IMR-90 (cell line): ENCODE results near the gene CLIC3. TPM values are rescaled to one million over a fixed set of nuclear protein-coding genes. Genes with fewer than 3 reads are reported as not detected.

Experiments used
- ATAC-seq: fragments of 200-7000 bp; cut with Tn5 transposase; 2 replicates; pipeline ENCODE4 v1.9.1; 2020; ENCODE audit warnings: low read depth, mild to moderate bottlenecking, moderate library complexity
- BruUV-seq: library from RNA; stranded (reverse); fragments of 400-500 nt; replicated peaks from 2 replicates; lab custom pipeline; 2021; lab: Mats Ljungman, UMichigan
- CTCF ChIA-PET: fragments of 300-600 bp; formaldehyde crosslinking; extraction: SDS; loops from one replicate; lab custom pipeline; 2021; ENCODE audit warnings: antibody characterized with exemption; lab: Yijun Ruan, JAX
- POLR2A ChIA-PET: fragments of 300-600 bp; sonication (Branson Sonifier 250); formaldehyde crosslinking; loops from one replicate; lab custom pipeline; 2022; ENCODE audit warnings: antibody characterized with exemption; ENCODE audit not compliant: unreplicated experiment; lab: Charles Lee
- DNase-seq: peaks from one replicate; pipeline ENCODE4 v3.0.0; 2013
- H2AFZ ChIP-seq: replicated peaks from 2 replicates; pipeline ENCODE3; 2013; ENCODE audit warnings: low read length, mild to moderate bottlenecking; ENCODE audit not compliant: poor library complexity
- H2AK5ac ChIP-seq: 2 replicates; pipeline ENCODE4 v1.6.1; 2013; ENCODE audit warnings: low read depth, low read length, inconsistent platforms
- H2AK9ac ChIP-seq: replicated peaks from 2 replicates; pipeline ENCODE3; 2013; ENCODE audit warnings: mild to moderate bottlenecking, low read depth, low read length, moderate library complexity; ENCODE audit not compliant: poor library complexity
- H2BK120ac ChIP-seq: 2 replicates; pipeline ENCODE4 v1.6.1; 2013; ENCODE audit warnings: low read depth, low read length, inconsistent platforms
- H2BK15ac ChIP-seq: 3 replicates; pipeline ENCODE4 v1.6.1; 2013; ENCODE audit warnings: low read depth, low read length, inconsistent platforms
- H2BK20ac ChIP-seq: 2 replicates; pipeline ENCODE4 v1.6.1; 2013; ENCODE audit warnings: low read depth, mild to moderate bottlenecking, inconsistent platforms, low read length, moderate library complexity
- H2BK5ac ChIP-seq: 2 replicates; pipeline ENCODE4 v1.6.1; 2013; ENCODE audit warnings: mild to moderate bottlenecking, low read depth, low read length, inconsistent platforms; ENCODE audit not compliant: poor library complexity, severe bottlenecking
- H3K14ac ChIP-seq: replicated peaks from 2 replicates; pipeline ENCODE4 v1.6.1; 2013; ENCODE audit warnings: low read depth, low read length, inconsistent platforms
- H3K18ac ChIP-seq: 2 replicates; pipeline ENCODE4 v1.6.1; 2013; ENCODE audit warnings: low read depth, low read length, control low read depth
- H3K23ac ChIP-seq: 2 replicates; pipeline ENCODE4 v1.6.1; 2013; ENCODE audit warnings: low read depth, low read length, inconsistent platforms
- H3K27ac ChIP-seq: 2 replicates; pipeline ENCODE4 v1.5.1; 2013; ENCODE audit warnings: mild to moderate bottlenecking, control low read depth, low read length; ENCODE audit not compliant: insufficient read depth
- H3K27me3 ChIP-seq: 2 replicates; pipeline ENCODE4 v1.6.1; 2013; ENCODE audit warnings: low read length; ENCODE audit not compliant: control insufficient read depth, insufficient read depth
- H3K36me3 ChIP-seq: 2 replicates; pipeline ENCODE4 v1.6.1; 2013; ENCODE audit warnings: low read length, mixed read lengths; ENCODE audit not compliant: control insufficient read depth, insufficient read depth
- H3K4ac ChIP-seq: 2 replicates; pipeline ENCODE4 v1.6.1; 2013; ENCODE audit warnings: low read depth, low read length, inconsistent platforms
- H3K4me1 ChIP-seq: 2 replicates; pipeline ENCODE4 v1.6.1; 2013; ENCODE audit warnings: low read length, mixed read lengths; ENCODE audit not compliant: control insufficient read depth, insufficient read depth
- H3K4me2 ChIP-seq: 2 replicates; pipeline ENCODE4 v1.6.1; 2013; ENCODE audit warnings: low read depth, mild to moderate bottlenecking, control low read depth, low read length, moderate library complexity
- H3K4me3 ChIP-seq: 2 replicates; pipeline ENCODE4 v1.5.1; 2013; ENCODE audit warnings: low read depth, mild to moderate bottlenecking, control low read depth, low read length, moderate library complexity; ENCODE audit not compliant: insufficient read depth
- H3K56ac ChIP-seq: 2 replicates; pipeline ENCODE4 v1.6.1; 2013; ENCODE audit warnings: low read length, inconsistent platforms; ENCODE audit not compliant: insufficient read depth; ENCODE audit errors: extremely low read depth
- H3K79me1 ChIP-seq, 2 experiments: 2 replicates each; pipeline ENCODE4 v1.6.1; 2013; ENCODE audit warnings: low read length in 2 of 2, inconsistent platforms in 1 of 2, low read depth in 1 of 2
- H3K9ac ChIP-seq: 2 replicates; pipeline ENCODE4 v1.6.1; 2013; ENCODE audit warnings: low read depth, low read length, control low read depth
- H3K9me1 ChIP-seq: 2 replicates; pipeline ENCODE4 v1.6.1; 2013; ENCODE audit warnings: low read length, inconsistent platforms; ENCODE audit not compliant: insufficient read depth
- H3K9me3 ChIP-seq: 2 replicates; pipeline ENCODE4 v1.6.1; 2013; ENCODE audit warnings: low read length; ENCODE audit not compliant: control insufficient read depth, insufficient read depth
- H4K20me1 ChIP-seq: 2 replicates; pipeline ENCODE4 v1.6.1; 2013; ENCODE audit warnings: low read length, inconsistent platforms; ENCODE audit not compliant: insufficient read depth
- H4K5ac ChIP-seq: 2 replicates; pipeline ENCODE4 v1.6.1; 2013; ENCODE audit warnings: mild to moderate bottlenecking, low read depth, low read length, control low read depth
- H4K8ac ChIP-seq, 2 experiments: 2 replicates each; pipeline ENCODE4 v1.6.1; 2013; ENCODE audit warnings: low read depth in 2 of 2, low read length in 2 of 2, control low read depth in 1 of 2, inconsistent platforms in 1 of 2
- H4K91ac ChIP-seq: 2 replicates; pipeline ENCODE4 v1.6.1; 2013; ENCODE audit warnings: low read depth, low read length, inconsistent platforms; ENCODE audit not compliant: insufficient read depth
- BHLHE40 ChIP-seq: fragments of 150-350 bp; IDR thresholded peaks from 2 replicates; pipeline ENCODE4 v1.6.1; 2016; ENCODE audit warnings: mild to moderate bottlenecking, low read depth, low read length
- CEBPB ChIP-seq: IDR thresholded peaks from 2 replicates; pipeline ENCODE4 v1.6.1; 2012; ENCODE audit warnings: low read depth, low read length, improper control_type of control experiment
- CHD1 ChIP-seq: IDR thresholded peaks from 2 replicates; pipeline ENCODE4 v1.6.1; 2012; ENCODE audit warnings: low read depth, low read length, improper control_type of control experiment
- MXI1 ChIP-seq: IDR thresholded peaks from 2 replicates; pipeline ENCODE4 v1.6.1; 2012; ENCODE audit warnings: low read depth, mild to moderate bottlenecking, low read length, moderate library complexity, borderline replicate concordance
- NFE2L2 ChIP-seq: fragments of 150-350 bp; IDR thresholded peaks from 2 replicates; pipeline ENCODE4 v1.6.1; 2016; ENCODE audit warnings: low read depth, mild to moderate bottlenecking, low read length
- POLR2A ChIP-seq: IDR thresholded peaks from 2 replicates; pipeline ENCODE4 v1.6.1; 2012; ENCODE audit warnings: mild to moderate bottlenecking, low read depth, low read length
- RCOR1 ChIP-seq: IDR thresholded peaks from 2 replicates; pipeline ENCODE4 v1.6.1; 2012; ENCODE audit warnings: mild to moderate bottlenecking, low read length, improper control_type of control experiment; ENCODE audit not compliant: insufficient replicate concordance
- RFX5 ChIP-seq: IDR thresholded peaks from 2 replicates; pipeline ENCODE4 v1.8.0; 2012; ENCODE audit warnings: low read depth, mild to moderate bottlenecking, low read length, moderate library complexity
- SMC3 ChIP-seq: fragments of 150-350 bp; IDR thresholded peaks from 2 replicates; pipeline ENCODE4 v1.6.1; 2016; ENCODE audit warnings: low read depth, mild to moderate bottlenecking, antibody characterized with exemption, low read length, moderate library complexity
- whole genome bisulfite sequencing, 2 experiments: methylation state at CpG; one replicate each; pipeline versions ENCODE4 v1.1.5 to v1.1.7; 2013; ENCODE audit warnings: missing lambda C conversion rate in 2 of 2; ENCODE audit not compliant: insufficient read length in 1 of 2; ENCODE audit errors: extremely low coverage in 2 of 2; 5-methylcytosine and 5-hydroxymethylcytosine counted together
- dilution Hi-C: fragments of 300-500 bp; cut with HindIII; formaldehyde crosslinking; loops from one replicate; pipeline ENCODE4 v1.14.3; 2018; ENCODE audit warnings: low sequenced_read_pairs; ENCODE audit not compliant: unreplicated experiment
- in situ Hi-C: fragments of 300-500 bp; cut with MboI; formaldehyde crosslinking; loops from 3 replicates; pipeline ENCODE4 v1.14.3; 2019; ENCODE audit warnings: low sequenced_read_pairs, inconsistent platforms, mixed read lengths
- intact Hi-C: fragments of 100-400 bp; cut with micrococcal nuclease; formaldehyde crosslinking; loops from 2 replicates; pipeline ENCODE4 v1.10.0; 2022
- polyA plus RNA-seq, 3 experiments: library from polyadenylated mRNA; depleted of rRNA; stranded (reverse); fragments of >200 nt; gene quantifications; 2 replicates each; pipeline ENCODE4 v1.2.3, GENCODE V29; 2012; ENCODE audit warnings: low replicate concordance in 1 of 3
- total RNA-seq: library from RNA; depleted of rRNA; stranded (reverse); fragments of >200 nt; gene quantifications from 2 replicates; pipeline ENCODE4 v1.2.3, GENCODE V29; 2012
- TF ChIP-seq, protein P1 (sequence below): fragments of 150-350 bp; IDR thresholded peaks from 2 replicates; pipeline ENCODE4 v1.6.1; 2017; ENCODE audit warnings: mild to moderate bottlenecking, antibody characterized with exemption, low read length, low read depth
- TF ChIP-seq, protein P2 (sequence below): fragments of 150-350 bp; IDR thresholded peaks from 2 replicates; pipeline ENCODE4 v1.6.1; 2016; ENCODE audit warnings: low read depth, mild to moderate bottlenecking, low read length, moderate library complexity, borderline replicate concordance
- TF ChIP-seq, protein P3 (sequence below): conservative IDR thresholded peaks from 2 replicates; pipeline ENCODE4 v1.5.1; 2012; ENCODE audit warnings: mild to moderate bottlenecking, low read depth, low read length, improper control_type of control experiment

The CLIC3 gene
- total and polyA plus RNA-seq, 2 of the 4 experiments (the other 2 are of a cell fraction) = 0.18 to 1.7 TPM

DNA sequence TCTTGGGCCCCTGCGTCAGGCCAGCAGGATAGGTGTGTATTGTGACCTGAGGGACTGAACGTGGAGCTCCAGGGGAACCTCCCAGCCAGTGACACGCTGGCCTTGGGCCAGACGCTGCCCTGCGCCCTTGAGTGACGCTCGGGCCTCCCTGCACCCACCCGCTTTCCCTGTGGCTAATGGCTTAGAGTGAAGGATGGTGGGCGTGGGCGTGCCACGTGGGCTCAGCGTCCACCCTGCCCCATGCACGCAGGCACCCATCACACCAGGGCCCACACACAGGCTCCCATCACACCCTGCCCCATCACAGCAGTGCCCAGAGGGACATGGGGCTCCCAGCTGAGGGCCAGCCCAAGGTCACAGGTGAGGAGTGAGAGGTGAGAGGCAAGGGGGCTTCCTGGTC, 40.7 kb upstream of the CLIC3 start:
- Histone ChIP-seq H2BK15ac (no peak overlapping the region), H3K27me3 (peaks cover 2% of the 10 kb centered on the region; the same call in 1 of the 2 replicates), H3K9me1 (no peaks in the 10 kb centered on the region), H2BK5ac (no peak overlapping the region), H4K5ac (no peak overlapping the region), H3K56ac (no peak overlapping the region), H3K9me3 (no peaks in the 10 kb centered on the region), H4K20me1 (peaks cover 7% of the 10 kb centered on the region; the same call in 1 of the 2 replicates), H2AFZ (no peak overlapping the region), H3K18ac (no peak overlapping the region), H2BK20ac (no peak overlapping the region), H3K79me1 (no peaks in the 10 kb centered on the region), H3K23ac (no peak overlapping the region), H3K9ac (no peak overlapping the region), H3K36me3 (peaks cover 17% of the 10 kb centered on the region), H3K4me2 (no peak overlapping the region), H4K91ac (no peak overlapping the region), H3K4me1 (no peaks in the 10 kb centered on the region), H3K4me3 (no peak overlapping the region), H4K8ac (no peak overlapping the region), H3K27ac (no peak overlapping the region), H2AK5ac (no peak overlapping the region), H3K14ac (no peak overlapping the region), H2AK9ac (no peak overlapping the region), H2BK120ac (no peak overlapping the region), H3K4ac (no peak overlapping the region)
- no peak for ATAC-seq
- dilution Hi-C loops = no loop called here
- in situ Hi-C loops = loop anchor here (10.0 kb wide), 1 partner anchor 252 kb away; no protein-coding TSS in a partner anchor
- POLR2A ChIA-PET = no interaction called here
- BruUV-seq = no TSS peak
- no peak for TF ChIP-seq CHD1
- TF ChIP-seq, protein P1, sequence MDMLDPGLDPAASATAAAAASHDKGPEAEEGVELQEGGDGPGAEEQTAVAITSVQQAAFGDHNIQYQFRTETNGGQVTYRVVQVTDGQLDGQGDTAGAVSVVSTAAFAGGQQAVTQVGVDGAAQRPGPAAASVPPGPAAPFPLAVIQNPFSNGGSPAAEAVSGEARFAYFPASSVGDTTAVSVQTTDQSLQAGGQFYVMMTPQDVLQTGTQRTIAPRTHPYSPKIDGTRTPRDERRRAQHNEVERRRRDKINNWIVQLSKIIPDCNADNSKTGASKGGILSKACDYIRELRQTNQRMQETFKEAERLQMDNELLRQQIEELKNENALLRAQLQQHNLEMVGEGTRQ = no peak
- TF ChIP-seq RCOR1 = no peak
- TF ChIP-seq NFE2L2 = no peak
- no peak for TF ChIP-seq POLR2A
- TF ChIP-seq BHLHE40 = no peak
- TF ChIP-seq SMC3 = no peak
- TF ChIP-seq RFX5 = no peak
- TF ChIP-seq, protein P2, sequence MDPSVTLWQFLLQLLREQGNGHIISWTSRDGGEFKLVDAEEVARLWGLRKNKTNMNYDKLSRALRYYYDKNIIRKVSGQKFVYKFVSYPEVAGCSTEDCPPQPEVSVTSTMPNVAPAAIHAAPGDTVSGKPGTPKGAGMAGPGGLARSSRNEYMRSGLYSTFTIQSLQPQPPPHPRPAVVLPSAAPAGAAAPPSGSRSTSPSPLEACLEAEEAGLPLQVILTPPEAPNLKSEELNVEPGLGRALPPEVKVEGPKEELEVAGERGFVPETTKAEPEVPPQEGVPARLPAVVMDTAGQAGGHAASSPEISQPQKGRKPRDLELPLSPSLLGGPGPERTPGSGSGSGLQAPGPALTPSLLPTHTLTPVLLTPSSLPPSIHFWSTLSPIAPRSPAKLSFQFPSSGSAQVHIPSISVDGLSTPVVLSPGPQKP = no peak
- no peak for TF ChIP-seq MXI1
- no peak for TF ChIP-seq CEBPB
- TF ChIP-seq, protein P3, sequence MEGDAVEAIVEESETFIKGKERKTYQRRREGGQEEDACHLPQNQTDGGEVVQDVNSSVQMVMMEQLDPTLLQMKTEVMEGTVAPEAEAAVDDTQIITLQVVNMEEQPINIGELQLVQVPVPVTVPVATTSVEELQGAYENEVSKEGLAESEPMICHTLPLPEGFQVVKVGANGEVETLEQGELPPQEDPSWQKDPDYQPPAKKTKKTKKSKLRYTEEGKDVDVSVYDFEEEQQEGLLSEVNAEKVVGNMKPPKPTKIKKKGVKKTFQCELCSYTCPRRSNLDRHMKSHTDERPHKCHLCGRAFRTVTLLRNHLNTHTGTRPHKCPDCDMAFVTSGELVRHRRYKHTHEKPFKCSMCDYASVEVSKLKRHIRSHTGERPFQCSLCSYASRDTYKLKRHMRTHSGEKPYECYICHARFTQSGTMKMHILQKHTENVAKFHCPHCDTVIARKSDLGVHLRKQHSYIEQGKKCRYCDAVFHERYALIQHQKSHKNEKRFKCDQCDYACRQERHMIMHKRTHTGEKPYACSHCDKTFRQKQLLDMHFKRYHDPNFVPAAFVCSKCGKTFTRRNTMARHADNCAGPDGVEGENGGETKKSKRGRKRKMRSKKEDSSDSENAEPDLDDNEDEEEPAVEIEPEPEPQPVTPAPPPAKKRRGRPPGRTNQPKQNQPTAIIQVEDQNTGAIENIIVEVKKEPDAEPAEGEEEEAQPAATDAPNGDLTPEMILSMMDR = no peak
- 100% methylated on average over 1 of the region's 13 CpGs; no CpG with 5 or more reads in 1 of the 2 experiments for WGBS, 2 experiments
- DNase-seq = no peak
- CTCF ChIA-PET = interaction anchor here (0.6 to 3.1 kb wide), 2 partner anchors 89 to 202 kb away, joined by 3 to 27 read pairs; no protein-coding TSS in a partner anchor
- intact Hi-C loops = no loop called here
